WTC11 (cell line): Measurements from ENCODE around the gene SLC44A5. TPM values are rescaled to one million over a fixed set of nuclear protein-coding genes. Genes with fewer than 3 reads are reported as not detected.

Experiments
- ATAC-seq: fragments of 200-7000 bp; cut with Tn5 transposase; 2 replicates; pipeline ENCODE4 v1.10.0; 2021; ENCODE audit warnings: mild to moderate bottlenecking, moderate library complexity
- CTCF ChIA-PET: fragments of 300-600 bp; sonication (Branson Sonifier 250); formaldehyde crosslinking; loops from one replicate; lab custom pipeline; 2021; ENCODE audit warnings: antibody characterized with exemption; lab: Charles Lee
- POLR2A ChIA-PET: fragments of 350-600 bp; sonication (Branson Sonifier 250); formaldehyde crosslinking; loops from one replicate; lab custom pipeline; 2021; ENCODE audit warnings: antibody characterized with exemption; lab: Charles Lee
- DNase-seq: peaks from one replicate; pipeline ENCODE4 v3.0.0; 2021; ENCODE audit warnings: low spot score
- H3K27ac Mint-ChIP-seq: 2 replicates; pipeline ENCODE4 v1.8.0; 2021; ENCODE audit warnings: mixed read lengths
- H3K27me3 Mint-ChIP-seq: 2 replicates; pipeline ENCODE4 v1.8.0; 2021; ENCODE audit warnings: low read depth, mild to moderate bottlenecking, moderate library complexity, mixed read lengths
- H3K36me3 Mint-ChIP-seq: 2 replicates; pipeline ENCODE4 v1.8.0; 2021; ENCODE audit warnings: mixed read lengths
- H3K4me1 Mint-ChIP-seq: 2 replicates; pipeline ENCODE4 v1.8.0; 2022; ENCODE audit warnings: mixed read lengths
- H3K4me3 Mint-ChIP-seq: 2 replicates; pipeline ENCODE4 v1.8.0; 2021; ENCODE audit warnings: mild to moderate bottlenecking, moderate library complexity, mixed read lengths
- H3K9me3 Mint-ChIP-seq: 2 replicates; pipeline ENCODE4 v1.8.0; 2021; ENCODE audit warnings: mixed read lengths
- E2F1 ChIP-seq: sonication (generic); formaldehyde crosslinking; IDR thresholded peaks from 2 replicates; pipeline ENCODE4 v1.8.0; 2022; ENCODE audit warnings: mild to moderate bottlenecking, missing genetic modification reagents
- FOXP1 ChIP-seq: sonication (generic); formaldehyde crosslinking; IDR thresholded peaks from 2 replicates; pipeline ENCODE4 v1.8.0; 2022; ENCODE audit warnings: missing genetic modification reagents, mild to moderate bottlenecking, moderate library complexity, borderline replicate concordance
- IRF1 ChIP-seq: sonication (generic); formaldehyde crosslinking; IDR thresholded peaks from 2 replicates; pipeline ENCODE4 v1.8.0; 2023; ENCODE audit warnings: missing genetic modification reagents
- IRF2 ChIP-seq: sonication (generic); formaldehyde crosslinking; IDR thresholded peaks from 2 replicates; pipeline ENCODE4 v1.8.0; 2022; ENCODE audit warnings: low read depth, missing genetic modification reagents, borderline replicate concordance
- JAZF1 ChIP-seq: fragments of 250-450 bp; sonication (Bioruptor Pico); IDR thresholded peaks from 2 replicates; pipeline ENCODE4 v1.9.0; 2021; ENCODE audit warnings: moderate library complexity, mild to moderate bottlenecking, inconsistent platforms
- NFATC4 ChIP-seq: fragments of 250-450 bp; sonication (Bioruptor Pico); IDR thresholded peaks from 2 replicates; pipeline ENCODE4 v1.9.0; 2021; ENCODE audit warnings: mild to moderate bottlenecking
- NR2C2 ChIP-seq: sonication (generic); formaldehyde crosslinking; IDR thresholded peaks from 2 replicates; pipeline ENCODE4 v1.8.0; 2022; ENCODE audit warnings: mild to moderate bottlenecking, missing genetic modification reagents
- OVOL2 ChIP-seq: fragments of 250-450 bp; sonication (Bioruptor Pico); IDR thresholded peaks from 2 replicates; pipeline ENCODE4 v1.9.0; 2021; ENCODE audit warnings: mild to moderate bottlenecking, borderline replicate concordance
- PRDM15 ChIP-seq: sonication (generic); formaldehyde crosslinking; IDR thresholded peaks from 2 replicates; pipeline ENCODE4 v1.8.0; 2022; ENCODE audit warnings: missing genetic modification reagents
- RORB ChIP-seq: fragments of 250-450 bp; sonication (Bioruptor Pico); IDR thresholded peaks from 2 replicates; pipeline ENCODE4 v1.9.0; 2021; ENCODE audit warnings: mild to moderate bottlenecking
- SOX15 ChIP-seq: fragments of 250-450 bp; sonication (Bioruptor Pico); IDR thresholded peaks from 2 replicates; pipeline ENCODE4 v1.9.0; 2021; ENCODE audit warnings: mild to moderate bottlenecking
- ZBTB43 ChIP-seq: sonication (generic); formaldehyde crosslinking; IDR thresholded peaks from 2 replicates; pipeline ENCODE4 v1.8.1; 2023; ENCODE audit warnings: mild to moderate bottlenecking, missing genetic modification reagents
- ZNF263 ChIP-seq: sonication (generic); formaldehyde crosslinking; IDR thresholded peaks from 2 replicates; pipeline ENCODE4 v1.8.1; 2022; ENCODE audit warnings: low read depth, mild to moderate bottlenecking, moderate library complexity, missing genetic modification reagents
- ZNF425 ChIP-seq: fragments of 250-450 bp; sonication (Bioruptor Pico); conservative IDR thresholded peaks from 2 replicates; pipeline ENCODE4 v1.9.0; 2021; ENCODE audit warnings: mild to moderate bottlenecking
- ZNF532 ChIP-seq: fragments of 250-450 bp; sonication (Bioruptor Pico); IDR thresholded peaks from 2 replicates; pipeline ENCODE4 v1.9.0; 2021; ENCODE audit warnings: mild to moderate bottlenecking, borderline replicate concordance
- total RNA-seq: library from RNA; stranded (reverse); gene quantifications from 3 replicates; pipeline ENCODE4 v1.2.3, GENCODE V29; 2021

SLC44A5 gene
- total RNA-seq, 1 experiment from 2014 or later = 1.8 TPM

- POLR2A ChIA-PET = no interaction called here
- DNase-seq = no peak
- H3K4me1 Mint-ChIP-seq = 0 out of 2 replicates have a peak, but pooled peaks cover 3% of the 10 kb centered on the region
Measured at GRCh38 chr1:75503221-75503974, 107.5 kb downstream of the SLC44A5 start.

GRCh38 chr1:75502776-75503175 is 108.1 kb downstream of the SLC44A5 start:
- POLR2A ChIA-PET = no interaction called here
- H3K9me3 Mint-ChIP-seq = peaks cover 22% of the 10 kb centered on the region
- DNase-seq (no peak), ATAC-seq (no peak)
- H3K4me1 Mint-ChIP-seq = 0 out of 2 replicates have a peak, but pooled peaks cover 3% of the 10 kb centered on the region
- H3K27me3 Mint-ChIP-seq = no peaks in the 10 kb centered on the region
- no peak overlapping the region for H3K4me3 Mint-ChIP-seq
- no peak overlapping the region for H3K27ac Mint-ChIP-seq
- CTCF ChIA-PET = no interaction called here
- H3K36me3 Mint-ChIP-seq = no peaks in the 10 kb centered on the region
- no peak for TF ChIP-seq ZNF425 (CRISPR knock-in tag)
- TF ChIP-seq SOX15 (CRISPR knock-in tag) = no peak
- no peak for TF ChIP-seq RORB (CRISPR knock-in tag)
- TF ChIP-seq E2F1 (CRISPR knock-in tag) = no peak
- TF ChIP-seq JAZF1 (CRISPR knock-in tag) = no peak
- TF ChIP-seq IRF1 (CRISPR knock-in tag) = no peak
- TF ChIP-seq ZNF532 (CRISPR knock-in tag) = no peak

More at GRCh38 chr1:75503221-75503974, 107.5 kb downstream of the SLC44A5 start:
- CTCF ChIA-PET = no interaction called here
- Mint-ChIP-seq H3K36me3 (no peaks in the 10 kb centered on the region), H3K27me3 (no peaks in the 10 kb centered on the region), H3K4me3 (no peak overlapping the region), H3K27ac (no peak overlapping the region), H3K9me3 (peaks cover 22% of the 10 kb centered on the region)
- no peak for TF ChIP-seq ZNF263 (CRISPR knock-in tag)
- TF ChIP-seq NR2C2 (CRISPR knock-in tag) = no peak
- no peak for TF ChIP-seq NFATC4
- TF ChIP-seq OVOL2 (CRISPR knock-in tag) = no peak
- no peak for TF ChIP-seq FOXP1 (CRISPR knock-in tag)
- TF ChIP-seq IRF2 (CRISPR knock-in tag) = no peak
- TF ChIP-seq PRDM15 (CRISPR knock-in tag) = no peak
- no peak for TF ChIP-seq ZBTB43
- no peak for ATAC-seq
